MV-4-11 (cell line): ENCODE data around the gene POU2F1.
"Not testable (repeated sequence)": the region's sequence is repeated elsewhere in the genome, so short reads cannot be mapped to it uniquely, and the experiment has no call there.

Experiments
- DNase-seq: peaks from one replicate; lab custom pipeline; 2025; lab: John Stamatoyannopoulos, UW

POU2F1 gene

DNA sequence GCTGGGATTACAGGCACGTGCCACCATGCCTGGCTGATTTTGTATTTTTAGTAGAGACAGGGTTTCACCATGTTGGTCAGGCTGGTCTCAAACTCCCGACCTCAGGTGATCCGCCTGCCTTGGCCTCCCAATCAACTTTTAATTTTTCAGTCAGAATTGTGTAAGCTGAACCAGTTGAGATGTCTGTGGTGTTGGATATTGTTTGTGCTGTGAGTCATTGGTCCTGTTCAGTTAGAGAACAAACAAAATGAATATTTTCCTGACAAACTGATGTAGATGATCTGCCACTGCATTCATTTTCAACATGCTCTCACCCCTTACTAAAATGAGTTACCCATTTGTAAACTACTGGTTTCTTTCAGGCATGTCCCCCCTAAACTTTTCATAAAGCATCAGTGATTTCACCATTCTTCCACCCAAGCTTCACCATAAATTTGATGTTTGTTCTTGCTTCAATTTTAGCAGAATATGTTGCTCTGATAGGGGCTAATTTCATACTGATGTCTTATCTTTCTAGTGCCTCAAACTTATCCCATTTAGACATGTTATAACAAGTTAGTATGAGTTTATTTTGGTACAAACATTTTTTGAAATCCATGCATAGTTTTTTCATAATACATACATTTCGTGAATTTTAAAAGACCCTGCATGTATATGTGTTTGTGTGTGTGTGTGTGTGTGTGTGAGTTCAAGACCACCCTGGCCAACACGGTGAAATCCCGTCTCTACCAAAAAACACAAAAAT lies 15.2 kb upstream of the POU2F1 start:
- DNase-seq: not testable (repeated sequence)

DNA sequence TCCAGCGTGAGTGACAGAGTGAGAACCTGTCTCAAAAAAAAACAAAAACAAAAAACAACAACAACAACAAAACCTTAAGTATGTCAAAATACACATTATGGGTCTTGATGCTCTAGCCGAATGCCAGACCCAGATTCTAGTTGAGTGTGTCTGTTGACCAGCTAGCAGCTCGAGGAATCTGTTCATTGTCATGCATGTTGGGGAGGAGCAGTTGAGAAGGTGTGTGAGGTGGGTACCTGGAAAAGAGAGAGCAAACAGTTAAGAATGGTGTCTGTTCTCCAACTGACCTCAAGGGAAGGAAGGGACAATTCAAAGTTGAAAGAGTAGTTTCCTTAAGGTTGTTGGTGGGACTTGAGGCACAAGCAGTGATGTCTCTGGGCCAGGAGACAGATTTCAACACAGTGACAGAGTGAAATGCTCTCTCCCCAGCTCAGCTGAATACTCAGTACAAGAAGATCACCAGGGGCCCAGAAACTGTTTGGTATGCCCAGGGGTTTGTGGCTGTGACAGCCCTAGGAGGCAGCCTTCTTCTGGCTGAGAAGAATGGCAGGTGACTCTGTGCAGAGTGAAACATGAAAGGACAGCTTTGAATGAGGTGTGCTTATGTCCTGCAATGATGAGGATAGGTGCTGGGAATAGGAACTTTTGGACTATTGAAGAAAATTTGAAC lies 14.4 kb upstream of the POU2F1 start:
- no peak for DNase-seq

GRCh38 chr1:167207940-167208623 lies 12.6 kb upstream of the POU2F1 start:
- DNase-seq: no peak

DNA sequence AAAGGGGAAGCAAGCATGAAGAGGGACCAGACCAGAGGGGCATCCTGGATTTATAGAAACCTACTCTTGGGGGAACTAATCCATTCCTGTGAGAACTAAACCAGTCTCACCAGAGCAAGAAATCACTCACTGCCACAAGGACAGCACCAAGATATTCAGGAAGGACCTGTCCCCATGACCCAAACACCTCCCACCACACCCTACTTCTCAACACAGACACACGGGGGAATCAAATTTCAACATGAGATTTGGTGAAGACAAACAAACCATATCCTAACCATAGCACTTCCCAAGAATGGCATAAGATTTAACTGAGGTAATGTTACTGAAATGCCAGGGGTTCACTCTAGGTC lies 12.1 kb upstream of the POU2F1 start:
- no peak for DNase-seq

DNA sequence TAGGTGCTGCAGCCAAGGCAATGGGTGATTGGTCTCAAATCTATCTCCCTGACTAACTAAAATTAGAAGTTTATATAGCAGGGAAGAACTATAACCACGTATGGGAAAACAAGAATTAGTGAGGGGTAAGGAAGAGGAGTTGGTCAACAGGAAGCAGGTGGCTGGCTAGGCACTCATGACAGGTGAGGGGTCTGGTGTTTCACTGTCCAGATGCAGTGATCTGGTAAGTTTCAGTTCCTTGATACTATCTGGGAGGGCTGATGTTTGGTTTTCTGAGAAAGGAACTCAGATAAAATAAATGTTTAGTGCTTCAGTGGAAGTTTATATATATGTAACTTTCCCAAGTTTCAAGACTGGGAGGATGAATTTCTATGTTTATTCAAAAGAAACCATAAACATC lies 11.6 kb upstream of the POU2F1 start:
- peak; percentile 33 for DNase-seq

GRCh38 chr1:167210966-167211674 lies 9.6 kb upstream of the POU2F1 start:
- no peak for DNase-seq

DNA sequence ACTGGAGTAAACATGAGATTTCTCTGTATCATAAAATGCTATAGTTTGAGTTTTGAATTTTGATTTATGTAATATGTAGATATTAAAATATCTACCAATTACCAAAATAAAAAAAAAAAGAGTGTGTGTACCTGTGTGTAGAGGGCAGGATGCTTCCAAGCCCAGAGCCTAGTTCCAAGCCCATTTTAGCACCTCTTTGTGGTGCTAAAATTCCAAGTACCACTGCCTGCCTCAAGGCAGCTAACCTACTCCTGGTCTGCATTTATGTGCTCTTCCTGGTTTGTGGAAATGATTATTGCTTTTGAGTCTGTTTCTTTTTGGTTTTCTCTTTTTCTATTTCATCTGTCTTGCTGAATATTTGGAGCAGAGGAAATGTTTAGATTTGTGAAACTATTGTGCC lies 8.7 kb upstream of the POU2F1 start:
- no peak for DNase-seq

GRCh38 chr1:167216809-167217208 lies 3.9 kb upstream of the POU2F1 start:
- DNase-seq: no peak

DNA sequence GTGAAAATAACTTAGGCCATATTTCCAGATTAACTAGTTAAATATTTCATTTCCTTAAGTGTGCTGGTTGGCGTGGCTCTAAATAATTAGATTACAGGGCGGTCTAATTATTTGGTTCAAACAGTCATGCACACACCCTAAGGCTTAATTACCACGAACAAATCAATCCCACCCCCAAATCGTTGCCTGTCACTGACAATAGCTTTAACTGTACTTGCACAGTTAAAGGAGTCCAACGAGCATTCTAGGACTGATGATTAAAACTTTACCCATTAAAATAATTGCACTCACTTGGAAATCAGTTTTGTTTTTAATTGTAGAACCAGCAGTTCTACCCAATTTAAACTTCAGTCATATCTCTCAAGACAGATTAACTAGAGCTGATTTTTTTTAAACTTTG lies 1.5 kb upstream of the POU2F1 start:
- no peak for DNase-seq

DNA sequence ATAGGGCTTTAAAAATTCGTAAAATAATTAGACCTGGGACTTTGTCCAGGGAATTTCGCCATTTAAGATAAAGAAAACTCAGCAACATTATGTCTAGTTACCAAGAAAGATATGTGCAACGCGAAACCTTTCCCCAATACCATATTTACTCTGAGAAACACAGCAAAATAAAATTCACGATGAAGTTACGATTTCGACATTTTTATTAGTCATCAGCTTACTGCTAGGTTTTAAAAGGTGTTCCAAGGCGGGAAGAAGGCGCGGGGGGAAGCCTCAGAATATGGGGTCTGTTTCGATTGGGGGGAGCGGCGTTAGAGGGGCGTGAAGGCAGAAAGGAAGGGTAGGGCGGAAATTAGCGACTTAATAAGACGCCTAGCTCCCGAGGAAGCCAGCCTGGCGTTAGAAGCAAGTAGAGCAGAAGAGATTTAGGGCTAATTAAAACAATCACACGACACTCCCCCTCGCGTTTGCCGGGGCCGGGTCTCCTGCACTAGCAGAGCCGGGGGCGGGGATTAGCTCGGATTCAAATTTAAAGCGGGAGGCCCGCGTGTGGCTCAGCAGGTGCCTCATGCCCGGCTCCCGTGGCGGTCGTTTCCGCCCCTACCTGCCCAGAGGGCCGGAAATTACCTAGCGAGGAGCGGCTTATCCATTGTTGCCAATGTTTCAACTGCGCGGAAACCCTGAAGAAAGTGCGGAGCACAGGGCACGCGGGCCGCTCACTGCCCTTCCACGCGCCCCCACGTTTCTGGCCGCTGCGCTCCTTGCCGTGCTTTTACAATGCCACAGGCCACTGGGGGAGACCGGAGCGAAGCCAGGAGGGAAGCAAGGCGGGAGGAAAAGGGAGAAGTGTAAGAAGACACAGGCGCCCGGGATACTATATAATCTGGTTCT lies 795 bp upstream of the POU2F1 start:
- peak; percentile 61 for DNase-seq

- no peak for DNase-seq
Observed at GRCh38 chr1:167221126-167221737, 546 bp downstream of the POU2F1 start.

DNA sequence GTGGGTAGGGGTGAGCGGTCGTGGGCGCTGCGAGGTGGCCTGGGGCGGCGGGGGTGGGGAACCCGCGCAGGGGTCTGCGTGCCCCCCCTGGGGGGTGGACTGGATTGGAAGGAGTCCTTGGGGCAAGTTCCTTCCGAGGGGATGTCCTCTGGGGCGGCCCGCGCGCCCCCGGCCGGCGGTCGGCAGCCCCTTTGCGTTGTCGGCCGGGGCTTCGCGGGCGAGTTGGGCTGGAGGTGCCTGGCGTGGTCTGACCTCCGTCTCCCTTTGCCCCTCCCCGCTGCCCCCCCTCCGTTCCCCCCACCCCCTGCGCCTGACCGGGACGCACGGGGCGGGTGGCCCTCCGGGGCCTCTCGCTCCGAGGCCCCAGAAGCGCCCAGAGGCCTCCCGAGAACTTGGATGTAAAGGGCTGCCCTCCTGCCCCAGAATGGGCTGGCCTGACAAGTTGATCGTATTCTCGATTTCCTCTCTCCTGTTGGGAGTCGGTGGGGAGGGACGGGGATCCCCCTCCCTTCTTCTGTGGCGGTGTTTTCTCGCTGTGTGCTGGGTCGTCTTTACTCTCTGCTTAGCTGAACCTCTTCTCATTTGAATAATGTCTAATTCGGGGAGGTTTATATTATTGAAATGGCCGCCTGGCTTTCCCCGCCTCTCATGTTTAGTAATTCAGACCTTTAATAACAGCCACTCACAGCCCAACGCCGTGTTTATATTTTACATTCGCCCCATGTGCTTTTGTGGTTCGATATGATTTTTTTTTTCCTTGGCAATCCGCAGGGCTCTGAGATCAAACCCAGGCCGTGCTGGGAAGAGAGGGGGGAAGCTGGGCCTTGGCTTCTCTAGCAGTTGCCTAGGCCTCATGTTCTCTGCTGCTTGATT lies 1.3 kb downstream of the POU2F1 start:
- peak; percentile 65 for DNase-seq

DNA sequence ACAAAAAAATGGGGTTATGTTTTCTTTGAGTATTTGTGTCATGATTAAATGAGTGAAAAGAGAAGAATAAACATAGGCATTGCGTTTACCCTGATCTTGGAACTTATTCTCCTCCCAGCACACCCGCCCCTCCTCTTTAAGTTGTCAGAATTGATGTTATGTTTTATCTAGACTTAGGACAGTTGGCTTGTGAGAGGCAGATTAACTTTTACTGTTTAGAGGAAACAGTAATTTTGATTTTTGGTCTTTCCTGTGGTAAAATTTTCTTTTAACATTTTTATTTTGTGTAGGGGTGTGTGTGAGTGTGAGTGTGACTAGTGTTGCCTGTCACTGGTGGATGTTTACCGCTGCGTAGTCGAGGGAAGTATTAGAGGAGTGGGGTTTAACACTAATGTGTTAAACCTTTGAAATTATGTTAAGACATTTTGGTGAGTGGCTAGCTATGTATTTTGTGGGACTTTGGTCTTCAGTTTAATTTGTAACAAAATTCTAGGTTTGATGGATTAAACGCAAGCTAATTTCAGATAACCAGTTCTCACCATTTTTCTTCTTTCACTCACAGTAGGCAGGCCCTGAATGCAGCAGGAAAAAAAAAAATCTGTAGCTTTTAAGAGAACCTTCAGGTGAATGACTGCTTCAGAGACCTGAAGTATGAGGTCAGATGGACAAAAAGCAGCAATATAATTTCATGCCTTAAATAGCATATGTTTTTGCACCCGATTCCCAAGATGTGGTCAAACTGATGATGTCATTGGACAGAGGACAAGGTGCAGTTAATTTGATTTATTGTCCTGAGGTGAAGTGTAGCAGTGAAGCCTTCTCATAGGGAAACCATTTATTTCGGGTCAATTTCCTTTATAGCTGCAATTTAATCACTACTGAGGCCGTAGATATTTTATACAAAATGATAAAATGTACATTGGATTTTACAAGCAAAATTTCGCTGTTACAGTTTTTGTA lies 2.7 kb downstream of the POU2F1 start:
- no peak for DNase-seq

GRCh38 chr1:167224734-167225235 lies 4.1 kb downstream of the POU2F1 start:
- not testable (repeated sequence) for DNase-seq

- DNase-seq: no peak
Observed at GRCh38 chr1:167225920-167226319, 5.2 kb downstream of the POU2F1 start.

- DNase-seq: peak; percentile 17
Observed at GRCh38 chr1:167227934-167228378, 7.3 kb downstream of the POU2F1 start.

GRCh38 chr1:167229719-167230385 lies 9.2 kb downstream of the POU2F1 start:
- peak; percentile 64 for DNase-seq

- DNase-seq: no peak
Observed at GRCh38 chr1:167230437-167230836, 9.8 kb downstream of the POU2F1 start.
